D721Med (cell line): ENCODE results near the gene FAM20C.

Experiments
- DNase-seq: peaks from one replicate; pipeline ENCODE4 v3.0.0; 2011; ENCODE audit warnings: low spot score; ENCODE audit not compliant: insufficient read length
- FAIRE-seq: peaks from 2 replicates; lab custom pipeline; 2011; peaks lifted over from hg19 to GRCh38; lab: Jason Lieb, UNC
- CTCF ChIP-seq: IDR thresholded peaks from 2 replicates; pipeline ENCODE4 v1.5.1; 2012; ENCODE audit warnings: mild to moderate bottlenecking, control low read depth; ENCODE audit not compliant: insufficient read depth; ENCODE audit errors: missing control alignments

The FAM20C gene

GRCh38 chr7:300048-300447 lies 107.7 kb downstream of the FAM20C start:
- FAIRE-seq: no peak
- TF ChIP-seq CTCF: no peak
- no peak for DNase-seq

- no peak for DNase-seq
- no peak for FAIRE-seq
- no peak for TF ChIP-seq CTCF
Measured at GRCh38 chr7:300546-301290, 108.3 kb downstream of the FAM20C start.

- FAIRE-seq (no peak), DNase-seq (no peak)
- TF ChIP-seq CTCF: no peak
Measured at GRCh38 chr7:301291-302053, 109.1 kb downstream of the FAM20C start.

GRCh38 chr7:302054-302992 lies 110.0 kb downstream of the FAM20C start:
- FAIRE-seq (no peak), DNase-seq (no peak)
- TF ChIP-seq CTCF: no peak

GRCh38 chr7:303425-303824 lies 111.1 kb downstream of the FAM20C start:
- DNase-seq (no peak), FAIRE-seq (no peak)
- TF ChIP-seq CTCF: no peak

- FAIRE-seq: no peak
- no peak for TF ChIP-seq CTCF
Measured at GRCh38 chr7:303884-304573, 111.7 kb downstream of the FAM20C start.

More at GRCh38 chr7:303884-304573, 111.7 kb downstream of the FAM20C start:
- DNase-seq: no peak
